SK-N-SH (cell line): ENCODE results near the gene GALT. TPM values are rescaled to one million over a fixed set of nuclear protein-coding genes. Genes with fewer than 3 reads are reported as not detected.

Experiments
- CTCF ChIA-PET: fragments of 300-600, 350-600 bp; formaldehyde crosslinking; extraction: SDS; loops from one replicate; lab custom pipeline; 2021; lab: Yijun Ruan, JAX
- POLR2A ChIA-PET: fragments of 350-600 bp; sonication (Branson Sonifier 250); formaldehyde crosslinking; extraction: SDS; loops from one replicate; lab custom pipeline; 2020; ENCODE audit warnings: antibody characterized with exemption, inconsistent platforms; lab: Yijun Ruan, JAX
- DNase-seq: peaks from one replicate; pipeline ENCODE4 v3.0.0; 2012
- H2AFZ ChIP-seq: fragments of 200-600 bp; sonication (generic); 2 replicates; pipeline ENCODE4 v1.8.1; 2016; ENCODE audit warnings: antibody characterized with exemption, mild to moderate bottlenecking, low read depth
- H3F3A ChIP-seq: fragments of 200-600 bp; sonication (generic); replicated peaks from 2 replicates; pipeline ENCODE3; 2016; ENCODE audit warnings: antibody characterized with exemption, mild to moderate bottlenecking; ENCODE audit not compliant: insufficient read depth
- H3K27ac ChIP-seq, 2 experiments: fragments of 200-500 bp in 1 of 2; fragments of 200-600 bp in 1 of 2; sonication (Bioruptor generic) in 1 of 2; sonication (generic), shearing (Covaris generic) in 1 of 2; 2 replicates each; pipeline versions ENCODE4 v1.5.1 to v1.6.1; 2014 to 2016; ENCODE audit warnings: low read depth in 2 of 2, inconsistent platforms in 1 of 2, low read length in 1 of 2, mild to moderate bottlenecking in 1 of 2, mixed read lengths in 1 of 2
- H3K27me3 ChIP-seq: fragments of 200-600 bp; sonication (generic), shearing (Covaris generic); 2 replicates; pipeline ENCODE4 v1.6.1; 2016; ENCODE audit warnings: mixed run types; ENCODE audit not compliant: insufficient read depth
- H3K36me3 ChIP-seq, 2 experiments: fragments of 200-500 bp in 1 of 2; fragments of 200-600 bp in 1 of 2; sonication (Bioruptor generic) in 1 of 2; sonication (generic) in 1 of 2; replicated peaks in 1 of 2; 2 replicates each; pipeline versions ENCODE3 to v1.5.1; 2014 to 2016; ENCODE audit warnings: low read length in 1 of 2, mild to moderate bottlenecking in 1 of 2; ENCODE audit not compliant: insufficient read depth in 2 of 2, control insufficient read depth in 1 of 2
- H3K4me1 ChIP-seq, 2 experiments: fragments of 200-500 bp in 1 of 2; fragments of 200-600 bp in 1 of 2; sonication (Bioruptor generic) in 1 of 2; sonication (generic), shearing (Covaris generic) in 1 of 2; 2 replicates each; pipeline versions ENCODE4 v1.5.1 to v1.6.1; 2014 to 2016; ENCODE audit warnings: low read depth in 1 of 2, low read length in 1 of 2, mixed run types in 1 of 2; ENCODE audit not compliant: insufficient read depth in 2 of 2, control insufficient read depth in 1 of 2
- H3K4me2 ChIP-seq: fragments of 200-600 bp; sonication (generic), shearing (Covaris generic); 2 replicates; pipeline ENCODE4 v1.6.1; 2017; ENCODE audit warnings: mixed run types
- H3K4me3 ChIP-seq, 2 experiments: fragments of 200-500 bp in 1 of 2; fragments of 200-600 bp in 1 of 2; sonication (Bioruptor generic) in 1 of 2; sonication (generic), shearing (Covaris generic) in 1 of 2; 2 replicates each; pipeline versions ENCODE4 v1.5.1 to v1.8.1; 2014 to 2016; ENCODE audit warnings: low read depth in 2 of 2, inconsistent platforms in 1 of 2, low read length in 1 of 2, mild to moderate bottlenecking in 1 of 2, mixed read lengths in 1 of 2, moderate library complexity in 1 of 2
- H3K79me2 ChIP-seq: fragments of 200-600 bp; sonication (generic); 2 replicates; pipeline ENCODE4 v1.8.1; 2017; ENCODE audit warnings: mild to moderate bottlenecking; ENCODE audit not compliant: insufficient read depth
- H3K9ac ChIP-seq: fragments of 200-600 bp; sonication (generic); 2 replicates; pipeline ENCODE4 v1.6.1; 2017; ENCODE audit warnings: mixed run types
- H3K9me2 ChIP-seq: fragments of 200-600 bp; sonication (generic); 2 replicates; pipeline ENCODE4 v1.6.1; 2017; ENCODE audit warnings: mixed run types
- H3K9me3 ChIP-seq: fragments of 200-600 bp; sonication (generic); 2 replicates; pipeline ENCODE4 v1.6.1; 2017; ENCODE audit warnings: mixed run types, mild to moderate bottlenecking, moderate library complexity
- H4K20me1 ChIP-seq: fragments of 200-600 bp; sonication (generic); 2 replicates; pipeline ENCODE4 v1.6.1; 2017; ENCODE audit warnings: mild to moderate bottlenecking, mixed run types; ENCODE audit not compliant: insufficient read depth
- EZH2phosphoT487 ChIP-seq: fragments of 200-600 bp; sonication (generic); IDR thresholded peaks from 2 replicates; pipeline ENCODE4 v1.6.1; 2017; ENCODE audit warnings: low read depth, mixed run types, mild to moderate bottlenecking, antibody characterized with exemption, moderate library complexity, borderline replicate concordance
- FOXM1 ChIP-seq: IDR thresholded peaks from 2 replicates; pipeline ENCODE4 v1.4.0; 2012; ENCODE audit warnings: low read depth, mild to moderate bottlenecking
- GABPA ChIP-seq: IDR thresholded peaks from 2 replicates; pipeline ENCODE4 v1.4.0; 2012; ENCODE audit warnings: low read depth, mild to moderate bottlenecking
- MEF2A ChIP-seq: IDR thresholded peaks from 2 replicates; pipeline ENCODE4 v1.4.0; 2012; ENCODE audit warnings: low read depth, borderline replicate concordance
- MXI1 ChIP-seq: IDR thresholded peaks from 2 replicates; pipeline ENCODE4 v1.6.1; 2012; ENCODE audit warnings: mild to moderate bottlenecking, low read depth, low read length, improper control_type of control experiment
- POLR2AphosphoS5 ChIP-seq: IDR thresholded peaks from 2 replicates; pipeline ENCODE4 v1.6.1; 2012; ENCODE audit warnings: low read depth, low read length
- TAF1 ChIP-seq: IDR thresholded peaks from 2 replicates; pipeline ENCODE4 v1.6.1; 2012; ENCODE audit warnings: low read depth, mild to moderate bottlenecking, low read length, moderate library complexity, borderline replicate concordance
- TEAD4 ChIP-seq: IDR thresholded peaks from 2 replicates; pipeline ENCODE4 v1.4.0; 2012; ENCODE audit warnings: mild to moderate bottlenecking, borderline replicate concordance; ENCODE audit not compliant: insufficient read depth
- WGBS: methylation state at CpG from one replicate; pipeline ENCODE4 v1.1.6; 2017; ENCODE audit warnings: low lambda C conversion rate; 5-methylcytosine and 5-hydroxymethylcytosine counted together
- polyA plus RNA-seq, 3 experiments: library from polyadenylated mRNA; depleted of rRNA; stranded (reverse); fragments of >200 nt; gene quantifications; 2 replicates each; pipeline ENCODE4 v1.2.3, GENCODE V29; 2012
- TF ChIP-seq, protein P1 (sequence below): fragments of 200-600 bp; sonication (generic); IDR thresholded peaks from 2 replicates; pipeline ENCODE4 v1.6.1; 2017; ENCODE audit warnings: antibody characterized with exemption, mild to moderate bottlenecking, moderate library complexity
- TF ChIP-seq, protein P2 (sequence below): IDR thresholded peaks from 2 replicates; pipeline ENCODE4 v1.4.0; 2012; ENCODE audit warnings: low read depth
- TF ChIP-seq, protein P3 (sequence below): IDR thresholded peaks from 2 replicates; pipeline ENCODE4 v1.4.0; 2012; ENCODE audit warnings: low read depth, borderline replicate concordance
- TF ChIP-seq, protein P4 (sequence below): fragments of 150-350 bp; IDR thresholded peaks from 2 replicates; pipeline ENCODE4 v1.6.1; 2016; ENCODE audit warnings: mild to moderate bottlenecking, low read depth, low read length
- TF ChIP-seq, protein P5 (sequence below): IDR thresholded peaks from 2 replicates; pipeline ENCODE4 v1.4.0; 2012; ENCODE audit warnings: low read depth, borderline replicate concordance

The GALT gene
- polyA plus RNA-seq, 1 of the 3 experiments (the other 2 are of a cell fraction): 45.9 TPM

DNA sequence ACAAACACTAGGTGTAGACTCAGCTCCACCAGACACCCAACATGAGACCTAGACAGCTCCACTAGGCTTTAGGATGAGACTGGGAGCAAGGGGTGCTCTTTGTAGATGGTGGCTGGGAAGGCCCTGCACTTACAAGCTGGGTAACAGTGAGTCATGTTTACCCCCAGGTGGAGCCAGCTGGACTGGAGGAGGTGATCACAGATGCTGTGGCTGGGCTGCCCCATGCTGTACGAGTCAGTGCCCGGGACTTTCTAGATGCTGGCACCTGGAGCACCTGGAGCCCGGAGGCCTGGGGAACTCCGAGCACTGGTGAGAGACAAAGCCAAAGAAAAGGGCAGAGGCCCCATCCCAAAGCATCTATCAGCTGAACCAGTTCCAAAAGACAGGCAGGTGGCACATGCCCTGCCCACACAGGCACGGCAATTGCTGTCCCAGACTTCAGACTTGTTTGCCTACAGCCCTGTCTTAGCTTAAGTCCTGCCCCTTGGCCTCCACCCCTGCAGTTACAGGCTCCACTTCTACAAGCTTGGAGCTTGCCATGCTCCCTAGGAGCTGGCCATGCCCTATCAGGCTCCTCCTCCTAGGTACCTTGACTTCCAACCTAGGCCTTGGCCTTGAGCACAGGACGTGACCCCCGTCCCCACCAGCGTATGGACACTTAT is 13.2 kb downstream of the GALT start (continued):
- TF ChIP-seq, protein P1, sequence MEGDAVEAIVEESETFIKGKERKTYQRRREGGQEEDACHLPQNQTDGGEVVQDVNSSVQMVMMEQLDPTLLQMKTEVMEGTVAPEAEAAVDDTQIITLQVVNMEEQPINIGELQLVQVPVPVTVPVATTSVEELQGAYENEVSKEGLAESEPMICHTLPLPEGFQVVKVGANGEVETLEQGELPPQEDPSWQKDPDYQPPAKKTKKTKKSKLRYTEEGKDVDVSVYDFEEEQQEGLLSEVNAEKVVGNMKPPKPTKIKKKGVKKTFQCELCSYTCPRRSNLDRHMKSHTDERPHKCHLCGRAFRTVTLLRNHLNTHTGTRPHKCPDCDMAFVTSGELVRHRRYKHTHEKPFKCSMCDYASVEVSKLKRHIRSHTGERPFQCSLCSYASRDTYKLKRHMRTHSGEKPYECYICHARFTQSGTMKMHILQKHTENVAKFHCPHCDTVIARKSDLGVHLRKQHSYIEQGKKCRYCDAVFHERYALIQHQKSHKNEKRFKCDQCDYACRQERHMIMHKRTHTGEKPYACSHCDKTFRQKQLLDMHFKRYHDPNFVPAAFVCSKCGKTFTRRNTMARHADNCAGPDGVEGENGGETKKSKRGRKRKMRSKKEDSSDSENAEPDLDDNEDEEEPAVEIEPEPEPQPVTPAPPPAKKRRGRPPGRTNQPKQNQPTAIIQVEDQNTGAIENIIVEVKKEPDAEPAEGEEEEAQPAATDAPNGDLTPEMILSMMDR: no peak
- TF ChIP-seq TEAD4 (no peak), MEF2A (no peak), TAF1 (no peak)
- TF ChIP-seq, protein P2, sequence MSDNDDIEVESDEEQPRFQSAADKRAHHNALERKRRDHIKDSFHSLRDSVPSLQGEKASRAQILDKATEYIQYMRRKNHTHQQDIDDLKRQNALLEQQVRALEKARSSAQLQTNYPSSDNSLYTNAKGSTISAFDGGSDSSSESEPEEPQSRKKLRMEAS: no peak
- TF ChIP-seq, all 33 proteins: peak for 0

GRCh38 chr9:34662526-34663302 is 16.2 kb downstream of the GALT start, which contains the start of gene CCL27:
Gene CCL27, minus strand, starts transcription at chr9:34662657. Its CDS starts 24 bp downstream, at chr9:34662633.
- Histone ChIP-seq H3F3A (peaks cover 13% of the 10 kb centered on the region), H2AFZ (no peak within 1 kb of the TSS), H3K27me3 (no peaks in the 10 kb centered on the region), H3K9me3 (no peaks in the 10 kb centered on the region), H4K20me1 (no peaks in the 10 kb centered on the region), H3K4me1 (peaks cover 8 to 12% of the 10 kb centered on the region in 2 experiments; a peak in 3 of 4 replicates), H3K27ac (no peak within 1 kb of the TSS), H3K36me3 (no peaks in the 10 kb centered on the region), H3K4me3 (no peak within 1 kb of the TSS), H3K4me2 (no peak within 1 kb of the TSS), H3K9me2 (no peaks in the 10 kb centered on the region), H3K9ac (no peak within 1 kb of the TSS), H3K79me2 (peaks cover 17% of the 10 kb centered on the region; the same call in 1 of the 2 replicates)
- TF ChIP-seq FOXM1 (no peak), POLR2AphosphoS5 (no peak)
- TF ChIP-seq, protein P3, sequence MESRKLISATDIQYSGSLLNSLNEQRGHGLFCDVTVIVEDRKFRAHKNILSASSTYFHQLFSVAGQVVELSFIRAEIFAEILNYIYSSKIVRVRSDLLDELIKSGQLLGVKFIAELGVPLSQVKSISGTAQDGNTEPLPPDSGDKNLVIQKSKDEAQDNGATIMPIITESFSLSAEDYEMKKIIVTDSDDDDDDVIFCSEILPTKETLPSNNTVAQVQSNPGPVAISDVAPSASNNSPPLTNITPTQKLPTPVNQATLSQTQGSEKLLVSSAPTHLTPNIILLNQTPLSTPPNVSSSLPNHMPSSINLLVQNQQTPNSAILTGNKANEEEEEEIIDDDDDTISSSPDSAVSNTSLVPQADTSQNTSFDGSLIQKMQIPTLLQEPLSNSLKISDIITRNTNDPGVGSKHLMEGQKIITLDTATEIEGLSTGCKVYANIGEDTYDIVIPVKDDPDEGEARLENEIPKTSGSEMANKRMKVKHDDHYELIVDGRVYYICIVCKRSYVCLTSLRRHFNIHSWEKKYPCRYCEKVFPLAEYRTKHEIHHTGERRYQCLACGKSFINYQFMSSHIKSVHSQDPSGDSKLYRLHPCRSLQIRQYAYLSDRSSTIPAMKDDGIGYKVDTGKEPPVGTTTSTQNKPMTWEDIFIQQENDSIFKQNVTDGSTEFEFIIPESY: no peak
- no peak for DNase-seq
- CTCF ChIA-PET: interaction anchor here (0.7 to 8.1 kb wide), 7 partner anchors 16 to 48 kb away, joined by 3 to 56 read pairs (median 4); partner anchors contain the start of genes ARID3C and GALT
- 79% methylated on average over 4 of the region's 4 CpGs for WGBS
- POLR2A ChIA-PET: no interaction called here

- H3F3A ChIP-seq: peaks cover 13% of the 10 kb centered on the region
- peaks cover 0 to under 1% of the 10 kb centered on the region in 2 experiments for H3K36me3 ChIP-seq
- H3K4me1 ChIP-seq: peaks cover 8 to 12% of the 10 kb centered on the region in 2 experiments; a peak in 3 of 4 replicates
- no peaks in the 10 kb centered on the region for H4K20me1 ChIP-seq
- H3K9me3 ChIP-seq: no peaks in the 10 kb centered on the region
- H2AFZ ChIP-seq: no peak overlapping the region
- no peaks in the 10 kb centered on the region for H3K9me2 ChIP-seq
- H3K27me3 ChIP-seq: no peaks in the 10 kb centered on the region
- ChIA-PET POLR2A (no interaction called here), CTCF (interaction anchor here (0.7 to 8.1 kb wide), 6 partner anchors 11 to 49 kb away, joined by 4 to 56 read pairs (median 14); partner anchors contain the start of genes ARID3C, GALT and IL11RA)
- no peak overlapping the region for H3K4me2 ChIP-seq
- H3K9ac ChIP-seq: no peak overlapping the region
- peaks cover 20% of the 10 kb centered on the region; the same call in 1 of the 2 replicates for H3K79me2 ChIP-seq
- no peak overlapping the region for H3K4me3 ChIP-seq
- H3K27ac ChIP-seq: no peak overlapping the region
- DNase-seq: no peak
- no peak for TF ChIP-seq FOXM1
- TF ChIP-seq TAF1: no peak
- TF ChIP-seq, protein P4, sequence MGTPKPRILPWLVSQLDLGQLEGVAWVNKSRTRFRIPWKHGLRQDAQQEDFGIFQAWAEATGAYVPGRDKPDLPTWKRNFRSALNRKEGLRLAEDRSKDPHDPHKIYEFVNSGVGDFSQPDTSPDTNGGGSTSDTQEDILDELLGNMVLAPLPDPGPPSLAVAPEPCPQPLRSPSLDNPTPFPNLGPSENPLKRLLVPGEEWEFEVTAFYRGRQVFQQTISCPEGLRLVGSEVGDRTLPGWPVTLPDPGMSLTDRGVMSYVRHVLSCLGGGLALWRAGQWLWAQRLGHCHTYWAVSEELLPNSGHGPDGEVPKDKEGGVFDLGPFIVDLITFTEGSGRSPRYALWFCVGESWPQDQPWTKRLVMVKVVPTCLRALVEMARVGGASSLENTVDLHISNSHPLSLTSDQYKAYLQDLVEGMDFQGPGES: no peak
- TF ChIP-seq POLR2AphosphoS5: no peak
- TF ChIP-seq GABPA: no peak
- no peak for TF ChIP-seq EZH2phosphoT487
- TF ChIP-seq, protein P5, sequence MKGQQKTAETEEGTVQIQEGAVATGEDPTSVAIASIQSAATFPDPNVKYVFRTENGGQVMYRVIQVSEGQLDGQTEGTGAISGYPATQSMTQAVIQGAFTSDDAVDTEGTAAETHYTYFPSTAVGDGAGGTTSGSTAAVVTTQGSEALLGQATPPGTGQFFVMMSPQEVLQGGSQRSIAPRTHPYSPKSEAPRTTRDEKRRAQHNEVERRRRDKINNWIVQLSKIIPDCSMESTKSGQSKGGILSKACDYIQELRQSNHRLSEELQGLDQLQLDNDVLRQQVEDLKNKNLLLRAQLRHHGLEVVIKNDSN: no peak
- TF ChIP-seq, protein P3: no peak
- no peak for TF ChIP-seq MXI1
These were observed 16.8 kb downstream of the GALT start for GRCh38 chr9:34663303-34663605.
